ENCODE measurements around the gene NEAT1.

NEAT1 gene

DNA sequence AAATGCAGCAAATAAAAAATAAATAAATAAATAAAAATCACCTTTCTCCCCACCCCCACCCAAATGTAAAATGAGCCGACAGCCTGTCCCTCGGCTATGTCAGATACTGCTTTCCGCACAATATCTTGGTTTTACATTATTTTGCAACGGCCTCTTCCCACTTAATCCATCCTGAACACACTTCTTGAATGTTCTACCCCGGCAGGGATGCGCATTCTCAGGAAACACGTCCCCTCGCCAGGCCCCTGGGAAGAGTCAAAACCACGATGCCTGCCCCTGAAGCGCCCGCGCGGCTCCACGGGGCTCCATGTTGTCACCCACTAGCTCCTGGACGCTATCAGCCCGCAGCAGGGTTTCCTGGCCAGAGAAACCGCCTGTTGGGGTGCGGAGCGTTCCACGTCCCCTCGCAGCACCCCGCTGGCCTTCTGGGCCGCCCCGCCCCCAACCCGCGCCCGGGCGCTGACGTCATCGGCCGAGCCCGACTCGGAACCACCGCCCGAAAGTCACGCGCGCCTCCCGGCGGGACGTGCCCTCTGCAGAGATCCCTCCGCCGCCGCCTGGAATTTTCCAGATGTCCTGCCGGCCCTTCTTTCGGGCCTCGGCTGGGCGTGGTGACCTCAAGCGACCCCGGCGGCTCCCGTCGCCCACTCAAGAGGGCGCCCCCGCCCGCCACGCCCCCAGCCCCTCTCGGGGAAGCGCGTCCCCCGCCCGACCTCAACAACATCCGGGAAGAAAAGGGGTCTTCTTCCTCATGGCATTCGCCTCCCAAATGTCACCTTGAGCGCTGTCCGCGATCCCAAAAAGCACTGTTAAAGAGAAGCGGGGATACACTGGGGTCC is 585 bp upstream of the NEAT1 start:
- DNase-seq (ENCODE audit: low read depth in 2 of 2) = peak; percentile 93 to 95

DNA sequence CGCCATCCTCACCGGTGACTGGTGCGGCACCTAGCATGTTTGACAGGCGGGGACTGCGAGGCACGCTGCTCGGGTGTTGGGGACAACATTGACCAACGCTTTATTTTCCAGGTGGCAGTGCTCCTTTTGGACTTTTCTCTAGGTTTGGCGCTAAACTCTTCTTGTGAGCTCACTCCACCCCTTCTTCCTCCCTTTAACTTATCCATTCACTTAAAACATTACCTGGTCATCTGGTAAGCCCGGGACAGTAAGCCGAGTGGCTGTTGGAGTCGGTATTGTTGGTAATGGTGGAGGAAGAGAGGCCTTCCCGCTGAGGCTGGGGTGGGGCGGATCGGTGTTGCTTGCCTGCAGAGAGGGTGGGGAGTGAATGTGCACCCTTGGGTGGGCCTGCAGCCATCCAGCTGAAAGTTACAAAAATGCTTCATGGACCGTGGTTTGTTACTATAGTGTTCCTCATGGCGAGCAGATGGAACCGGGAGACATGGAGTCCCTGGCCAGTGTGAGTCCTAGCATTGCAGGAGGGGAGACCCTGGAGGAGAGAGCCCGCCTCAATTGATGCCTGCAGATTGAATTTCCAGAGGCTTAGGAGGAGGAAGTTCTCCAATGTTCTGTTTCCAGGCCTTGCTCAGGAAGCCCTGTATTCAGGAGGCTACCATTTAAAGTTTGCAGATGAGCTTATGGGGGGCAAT is 1.1 kb downstream of the NEAT1 start:
- DNase-seq (ENCODE audit: low read depth in 2 of 2) = no peak

DNA sequence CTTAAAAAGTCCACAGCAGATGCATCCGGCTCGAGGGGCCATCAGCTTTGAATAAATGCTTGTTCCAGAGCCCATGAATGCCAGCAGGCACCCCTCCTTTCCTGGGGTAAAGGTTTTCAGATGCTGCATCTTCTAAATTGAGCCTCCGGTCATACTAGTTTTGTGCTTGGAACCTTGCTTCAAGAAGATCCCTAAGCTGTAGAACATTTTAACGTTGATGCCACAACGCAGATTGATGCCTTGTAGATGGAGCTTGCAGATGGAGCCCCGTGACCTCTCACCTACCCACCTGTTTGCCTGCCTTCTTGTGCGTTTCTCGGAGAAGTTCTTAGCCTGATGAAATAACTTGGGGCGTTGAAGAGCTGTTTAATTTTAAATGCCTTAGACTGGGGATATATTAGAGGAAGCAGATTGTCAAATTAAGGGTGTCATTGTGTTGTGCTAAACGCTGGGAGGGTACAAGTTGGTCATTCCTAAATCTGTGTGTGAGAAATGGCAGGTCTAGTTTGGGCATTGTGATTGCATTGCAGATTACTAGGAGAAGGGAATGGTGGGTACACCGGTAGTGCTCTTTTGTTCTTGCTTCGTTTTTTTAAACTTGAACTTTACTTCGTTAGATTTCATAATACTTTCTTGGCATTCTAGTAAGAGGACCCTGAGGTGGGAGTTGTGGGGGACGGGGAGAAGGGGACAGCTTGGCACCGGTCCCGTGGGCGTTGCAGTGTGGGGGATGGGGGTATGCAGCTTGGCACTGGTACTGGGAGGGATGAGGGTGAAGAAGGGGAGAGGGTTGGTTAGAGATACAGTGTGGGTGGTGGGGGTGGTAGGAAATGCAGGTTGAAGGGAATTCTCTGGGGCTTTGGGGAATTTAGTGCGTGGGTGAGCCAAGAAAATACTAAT is 1.9 kb downstream of the NEAT1 start:
- peak in 1 of 2 experiments; percentile 69 for DNase-seq (ENCODE audit: low read depth in 2 of 2)

DNA sequence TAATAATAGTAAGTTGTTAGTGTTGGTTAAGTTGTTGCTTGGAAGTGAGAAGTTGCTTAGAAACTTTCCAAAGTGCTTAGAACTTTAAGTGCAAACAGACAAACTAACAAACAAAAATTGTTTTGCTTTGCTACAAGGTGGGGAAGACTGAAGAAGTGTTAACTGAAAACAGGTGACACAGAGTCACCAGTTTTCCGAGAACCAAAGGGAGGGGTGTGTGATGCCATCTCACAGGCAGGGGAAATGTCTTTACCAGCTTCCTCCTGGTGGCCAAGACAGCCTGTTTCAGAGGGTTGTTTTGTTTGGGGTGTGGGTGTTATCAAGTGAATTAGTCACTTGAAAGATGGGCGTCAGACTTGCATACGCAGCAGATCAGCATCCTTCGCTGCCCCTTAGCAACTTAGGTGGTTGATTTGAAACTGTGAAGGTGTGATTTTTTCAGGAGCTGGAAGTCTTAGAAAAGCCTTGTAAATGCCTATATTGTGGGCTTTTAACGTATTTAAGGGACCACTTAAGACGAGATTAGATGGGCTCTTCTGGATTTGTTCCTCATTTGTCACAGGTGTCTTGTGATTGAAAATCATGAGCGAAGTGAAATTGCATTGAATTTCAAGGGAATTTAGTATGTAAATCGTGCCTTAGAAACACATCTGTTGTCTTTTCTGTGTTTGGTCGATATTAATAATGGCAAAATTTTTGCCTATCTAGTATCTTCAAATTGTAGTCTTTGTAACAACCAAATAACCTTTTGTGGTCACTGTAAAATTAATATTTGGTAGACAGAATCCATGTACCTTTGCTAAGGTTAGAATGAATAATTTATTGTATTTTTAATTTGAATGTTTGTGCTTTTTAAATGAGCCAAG is 2.7 kb downstream of the NEAT1 start:
- peak in 1 of 2 experiments; percentile 72 for DNase-seq (ENCODE audit: low read depth in 2 of 2)

DNA sequence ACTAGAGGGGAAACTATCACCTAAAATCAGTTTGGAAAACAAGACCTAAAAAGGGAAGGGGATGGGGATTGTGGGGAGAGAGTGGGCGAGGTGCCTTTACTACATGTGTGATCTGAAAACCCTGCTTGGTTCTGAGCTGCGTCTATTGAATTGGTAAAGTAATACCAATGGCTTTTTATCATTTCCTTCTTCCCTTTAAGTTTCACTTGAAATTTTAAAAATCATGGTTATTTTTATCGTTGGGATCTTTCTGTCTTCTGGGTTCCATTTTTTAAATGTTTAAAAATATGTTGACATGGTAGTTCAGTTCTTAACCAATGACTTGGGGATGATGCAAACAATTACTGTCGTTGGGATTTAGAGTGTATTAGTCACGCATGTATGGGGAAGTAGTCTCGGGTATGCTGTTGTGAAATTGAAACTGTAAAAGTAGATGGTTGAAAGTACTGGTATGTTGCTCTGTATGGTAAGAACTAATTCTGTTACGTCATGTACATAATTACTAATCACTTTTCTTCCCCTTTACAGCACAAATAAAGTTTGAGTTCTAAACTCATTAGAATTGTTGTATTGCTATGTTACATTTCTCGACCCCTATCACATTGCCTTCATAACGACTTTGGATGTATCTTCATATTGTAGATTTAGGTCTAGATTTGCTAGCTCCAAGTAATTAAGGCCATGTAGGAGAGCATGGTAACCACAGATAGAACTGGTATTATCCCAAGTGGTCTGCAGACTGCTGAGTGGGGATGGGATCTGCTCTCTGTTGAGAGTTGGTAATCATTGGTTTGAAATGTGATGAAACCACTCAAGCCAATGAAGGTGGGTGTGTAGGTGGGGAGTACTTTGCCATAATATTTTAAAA is 3.6 kb downstream of the NEAT1 start:
- no peak for DNase-seq (ENCODE audit: low read depth in 2 of 2)

DNA sequence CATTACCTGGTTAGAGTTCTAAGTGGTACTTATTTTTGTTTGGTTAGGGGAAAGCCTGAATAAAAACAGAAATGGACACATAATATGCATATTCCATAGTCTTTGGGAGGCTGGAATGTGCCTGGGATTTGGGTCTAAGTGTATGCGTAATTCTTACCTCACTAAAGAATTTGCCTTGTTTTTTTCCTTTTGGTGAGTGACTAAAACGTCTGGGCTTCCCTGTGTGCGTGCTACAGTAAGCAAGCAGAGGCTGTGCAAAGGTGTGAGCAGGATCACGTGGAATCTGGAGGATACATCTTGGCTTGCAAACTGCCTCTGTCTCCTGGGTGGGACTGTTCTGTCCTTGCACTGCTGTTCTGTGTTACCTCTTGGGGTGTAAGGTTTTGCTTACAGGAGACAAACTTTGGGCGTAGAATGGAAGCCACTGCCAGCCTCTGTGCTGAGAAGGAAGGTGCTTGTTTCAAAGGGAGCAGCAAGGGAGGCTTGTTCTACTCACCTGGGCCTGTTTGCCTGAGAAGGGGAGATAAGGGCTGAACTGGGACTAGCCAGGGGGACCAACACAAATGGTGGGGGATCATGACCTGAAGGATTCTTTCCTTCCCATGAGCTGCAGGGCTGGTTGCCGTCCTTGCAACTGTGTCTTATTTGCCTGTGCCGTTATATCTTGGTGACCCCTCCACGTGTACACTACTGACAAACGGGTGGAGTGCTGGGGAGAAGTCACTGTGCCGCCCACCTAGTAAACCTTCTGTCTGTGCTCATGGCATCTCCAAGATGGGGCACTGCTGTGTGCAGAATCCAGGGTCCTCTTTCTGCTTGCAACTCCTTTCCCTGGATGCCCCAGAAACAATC is 4.5 kb downstream of the NEAT1 start:
- no peak for DNase-seq (ENCODE audit: low read depth in 2 of 2)

DNA sequence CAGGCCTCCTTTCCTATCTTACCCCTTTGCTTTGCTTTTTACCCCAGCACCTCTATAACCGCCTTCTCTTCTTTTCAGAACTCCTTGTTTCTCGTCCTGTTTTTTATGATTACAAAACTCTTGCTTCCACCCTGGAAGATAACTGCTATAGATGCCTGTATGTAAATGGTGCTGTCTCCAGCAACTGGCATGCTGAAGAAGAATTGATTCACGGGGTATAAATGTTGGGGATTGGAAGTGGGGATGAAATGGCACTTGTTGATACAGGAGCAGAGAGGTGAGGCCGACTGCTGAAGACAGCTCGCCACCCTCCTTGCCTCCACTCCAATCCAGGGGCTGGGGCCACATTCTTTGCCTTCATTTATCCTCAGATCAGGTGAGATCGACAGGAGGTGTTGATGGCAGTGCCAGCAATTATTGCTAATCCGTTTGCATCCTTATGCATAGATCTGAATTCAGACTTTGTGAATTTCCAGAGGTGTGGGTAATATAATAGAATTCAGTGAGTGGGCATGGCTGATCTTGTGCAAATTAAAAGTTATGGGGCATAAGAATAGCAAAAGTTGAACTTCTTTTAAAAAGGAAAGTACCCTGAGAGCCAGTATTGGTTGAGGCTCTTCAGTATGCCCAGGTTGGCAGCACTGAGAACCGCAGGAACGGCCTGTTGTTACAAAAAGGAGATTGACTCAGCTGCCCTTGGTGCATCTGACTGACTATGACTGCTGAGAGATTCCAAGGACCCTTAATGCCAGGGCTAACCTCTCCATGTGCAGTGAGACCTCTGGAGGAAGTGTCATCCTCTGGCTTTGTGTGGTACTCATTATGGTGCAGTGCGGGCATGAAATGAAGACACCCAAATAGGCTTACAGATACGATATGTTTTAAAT is 5.3 kb downstream of the NEAT1 start:
- DNase-seq (ENCODE audit: low read depth in 2 of 2) = no peak

DNA sequence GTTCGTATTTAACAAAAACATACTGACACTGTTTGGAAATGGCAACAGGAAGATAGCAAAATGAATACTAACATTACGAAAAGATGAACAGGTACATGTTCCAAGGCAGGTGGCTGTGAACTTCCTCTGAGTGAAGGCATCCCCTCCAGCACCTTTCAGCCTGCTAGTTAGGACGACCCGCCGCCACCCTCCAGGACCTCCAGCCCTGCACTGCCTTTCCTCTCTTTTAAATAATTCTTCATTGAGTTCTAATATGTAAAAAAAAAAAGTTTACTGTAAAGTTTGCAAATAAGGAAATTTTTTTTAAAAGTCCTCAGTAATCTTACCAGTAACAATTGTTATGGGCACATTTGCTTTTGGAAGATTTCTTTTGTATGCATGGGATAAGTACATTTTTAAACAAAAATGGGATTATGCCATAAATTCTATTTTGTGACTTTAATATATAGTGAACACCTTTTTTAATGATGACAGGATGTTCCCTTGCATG is 6.0 kb downstream of the NEAT1 start:
- no peak for DNase-seq (ENCODE audit: low read depth in 2 of 2)

DNA sequence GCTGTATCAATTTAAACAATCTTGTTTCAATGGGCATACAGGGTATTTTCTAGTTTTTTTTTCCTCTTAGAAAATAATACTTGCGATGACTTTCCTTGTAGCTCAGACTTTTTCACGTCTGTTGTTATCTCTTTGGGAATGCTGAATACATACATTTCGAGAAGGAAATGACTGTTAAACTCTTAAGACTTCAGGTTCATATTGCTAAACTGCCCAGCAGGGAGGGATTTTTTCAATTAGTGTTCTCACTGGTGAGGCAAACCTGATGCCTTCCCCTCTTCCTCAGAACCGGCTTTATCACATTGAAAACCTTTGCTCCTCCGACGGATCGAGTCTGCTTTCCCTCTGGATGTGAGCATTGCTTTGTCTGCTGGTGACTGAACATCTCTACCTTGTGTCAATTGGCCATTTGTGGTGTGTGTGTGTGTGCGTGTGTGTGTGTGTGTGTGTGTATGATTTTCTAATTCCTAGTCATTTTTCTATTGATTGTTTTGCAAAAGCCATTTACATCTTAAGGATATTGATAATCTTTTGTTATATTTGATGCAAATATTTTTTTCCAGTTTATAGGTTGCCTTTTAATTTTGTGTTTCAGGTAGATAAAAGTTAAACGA is 6.6 kb downstream of the NEAT1 start:
- DNase-seq (ENCODE audit: low read depth in 2 of 2) = no peak

DNA sequence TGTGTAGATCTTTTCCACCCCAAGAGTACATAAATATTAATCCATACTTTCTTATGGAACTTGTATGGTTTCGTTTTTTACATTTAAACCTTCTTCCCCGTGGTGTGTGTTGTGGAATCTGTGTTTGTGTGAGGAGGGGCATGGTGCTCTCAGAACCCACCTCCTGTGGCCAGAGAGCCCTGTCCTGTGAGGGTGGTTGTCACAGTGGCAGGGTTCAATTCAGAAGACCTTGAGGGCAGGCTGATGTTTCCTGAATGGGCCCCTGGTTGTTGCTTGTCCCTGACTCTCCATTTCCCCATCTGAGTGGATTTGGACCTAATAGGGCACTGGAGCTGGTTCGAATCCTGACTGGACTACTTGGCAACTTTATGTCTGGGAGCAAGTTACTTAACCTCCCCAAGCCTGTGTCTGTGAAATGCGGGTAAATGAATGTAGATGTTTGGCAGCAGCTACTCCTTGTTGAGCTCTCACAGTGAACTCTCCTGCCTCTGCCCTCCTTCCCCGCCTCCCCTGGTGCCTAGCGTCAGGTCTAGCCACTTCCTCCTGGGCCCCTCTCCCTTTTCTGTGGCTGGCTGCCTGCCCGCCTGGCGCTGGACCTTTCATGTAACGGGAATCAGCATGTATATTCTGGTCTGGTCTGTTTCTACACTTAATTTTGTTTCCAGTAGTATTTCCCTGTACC is 7.3 kb downstream of the NEAT1 start:
- no peak for DNase-seq (ENCODE audit: low read depth in 2 of 2)

DNA sequence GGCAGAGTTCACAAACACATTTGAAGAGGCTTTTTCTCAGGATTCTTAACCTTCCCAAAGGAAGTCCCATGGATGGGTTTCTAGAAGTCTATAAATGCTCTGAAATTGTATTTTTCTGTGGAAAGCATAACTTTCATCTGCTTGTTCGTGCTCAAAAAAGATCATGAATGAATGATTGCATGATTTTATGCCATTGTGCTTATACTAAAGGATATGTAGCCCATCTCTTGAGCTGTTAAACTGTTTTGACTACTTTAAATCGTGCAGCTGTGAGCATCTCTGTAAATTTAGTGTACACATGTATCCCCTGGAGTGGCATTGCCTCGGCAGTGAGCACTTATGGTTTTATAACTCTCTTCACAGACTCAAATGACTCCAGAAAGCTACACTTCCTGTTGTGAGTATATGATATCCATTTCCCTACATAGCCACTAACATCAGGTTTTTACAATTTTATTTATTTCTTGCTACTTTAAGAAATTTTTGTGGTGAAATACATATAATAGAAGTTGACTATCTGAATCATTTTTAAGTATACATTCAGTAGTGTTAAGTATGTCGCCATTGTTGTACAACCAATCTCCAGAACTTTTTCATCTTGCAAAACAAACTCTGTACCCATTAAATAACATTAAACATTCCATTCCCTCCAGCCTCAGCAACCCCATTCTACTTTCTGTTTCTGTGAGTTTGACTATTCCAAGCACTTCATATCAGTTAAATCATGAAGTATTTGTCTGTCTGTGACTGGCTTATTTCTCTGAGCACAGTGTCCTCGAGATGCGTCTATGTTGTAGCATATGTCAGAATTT is 8.0 kb downstream of the NEAT1 start:
- DNase-seq (ENCODE audit: low read depth in 2 of 2) = no peak

DNA sequence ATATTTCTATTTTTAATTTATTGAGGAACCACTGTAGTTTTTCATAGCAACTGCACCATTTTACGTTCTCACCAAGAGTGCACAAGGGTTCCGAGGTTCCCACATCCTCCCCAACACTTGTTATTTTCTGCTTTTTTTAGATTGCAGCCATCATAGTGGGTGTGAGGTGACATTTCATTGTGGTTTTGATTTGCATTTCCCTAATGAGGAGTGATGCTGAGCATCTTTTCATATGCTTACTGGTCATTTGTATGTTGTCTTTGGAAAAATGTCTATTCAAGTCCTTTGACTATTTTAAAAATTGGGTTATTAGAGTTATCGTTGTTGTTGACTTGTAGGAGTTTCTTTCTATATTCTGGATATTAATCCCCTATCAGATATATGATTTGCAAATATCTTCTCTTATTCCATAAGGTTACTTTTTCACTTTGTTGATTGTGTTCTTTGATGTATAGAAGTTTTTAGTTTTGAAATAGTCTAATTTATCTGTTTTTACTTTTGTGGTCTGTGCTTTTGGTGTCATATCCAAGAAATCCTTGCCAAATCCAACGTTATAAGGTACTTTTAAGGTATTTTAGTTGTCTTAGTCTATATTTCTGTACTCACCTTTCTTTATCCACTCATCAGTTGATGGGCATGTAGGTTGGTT is 9.0 kb downstream of the NEAT1 start:
- DNase-seq (ENCODE audit: low read depth in 2 of 2) = no peak

DNA sequence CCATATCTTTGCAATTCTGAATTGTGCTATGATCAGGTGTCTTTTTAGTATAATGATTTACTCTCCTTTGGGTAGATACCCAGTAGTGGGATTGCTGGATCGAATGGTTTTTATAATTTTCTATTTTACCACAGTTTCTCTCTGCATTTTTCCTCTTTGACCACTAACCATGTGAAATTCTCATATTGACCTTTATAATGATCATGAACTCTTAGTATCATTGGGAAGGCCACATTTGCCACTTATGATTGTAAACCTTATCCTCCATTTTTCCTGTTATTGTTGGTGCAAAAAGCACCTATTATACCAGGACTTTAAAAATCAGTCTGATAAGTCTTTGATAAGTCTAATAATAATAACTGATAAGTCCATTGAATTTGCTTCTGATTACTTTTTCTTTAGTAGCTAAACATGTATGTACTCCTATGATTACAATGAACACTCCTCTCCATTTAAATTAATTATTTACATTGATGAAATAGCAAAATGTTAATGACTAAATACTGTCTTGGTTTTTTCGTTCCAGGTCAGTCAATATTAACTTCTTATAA is 9.6 kb downstream of the NEAT1 start:
- DNase-seq (ENCODE audit: low read depth in 2 of 2) = no peak

DNA sequence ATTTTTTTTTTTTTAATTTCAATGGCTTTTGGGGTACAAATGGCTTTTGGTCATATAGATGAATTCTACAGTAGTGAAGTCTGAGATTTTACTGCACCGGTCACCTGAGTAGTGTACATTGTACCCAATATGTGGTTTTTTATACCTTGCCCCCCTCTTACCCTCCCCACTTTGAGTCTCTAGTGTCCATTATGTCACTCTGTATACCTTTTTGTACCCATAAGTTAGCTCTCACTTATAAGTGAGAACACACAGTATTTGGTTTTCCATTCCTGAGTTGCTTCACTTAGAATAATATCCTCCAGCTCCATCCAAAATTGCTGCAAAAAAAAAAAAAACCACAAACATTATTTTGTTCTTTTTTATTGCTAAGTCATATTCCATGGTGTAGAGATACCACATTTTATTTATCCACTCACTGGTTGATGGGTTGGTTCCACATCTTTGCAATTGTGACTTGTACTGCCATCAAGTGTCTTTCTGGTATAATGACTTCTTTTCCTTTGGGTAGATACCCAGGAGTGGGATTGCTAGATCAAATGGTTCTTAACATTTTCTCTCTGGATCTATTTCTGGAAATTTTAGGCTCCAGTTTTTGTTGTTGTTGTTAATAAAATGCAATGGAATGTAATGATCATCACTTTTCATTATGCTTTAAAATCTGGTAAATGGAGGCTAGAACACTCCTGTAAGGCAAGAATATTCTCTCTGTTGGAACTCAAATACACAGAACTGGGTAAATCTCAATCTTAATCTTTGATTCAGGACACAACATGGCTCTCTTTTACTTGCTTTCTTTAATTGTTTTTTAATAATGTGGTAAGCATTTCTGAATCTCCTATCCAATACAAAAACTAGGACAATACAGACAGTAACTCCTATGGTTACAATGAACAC is 10.3 kb downstream of the NEAT1 start:
- no peak for DNase-seq (ENCODE audit: low read depth in 2 of 2)
